HepG2 (cell line): Measurements from ENCODE around the gene MAML1. TPM values are rescaled to one million over a fixed set of nuclear protein-coding genes. Genes with fewer than 3 reads are reported as not detected.
A peak's percentile ranks its signal among the peaks of the same experiment; 100 is the strongest.

Source experiments
- CAMTA2 ChIP-seq: sonication (generic); formaldehyde crosslinking; IDR thresholded peaks from 2 replicates; pipeline ENCODE4 v1.4.0; 2020; ENCODE audit warnings: mild to moderate bottlenecking, missing genetic modification reagents, borderline replicate concordance
- CENPX ChIP-seq: sonication (generic); formaldehyde crosslinking; IDR thresholded peaks from 2 replicates; pipeline ENCODE4 v1.9.0; 2021; ENCODE audit warnings: mild to moderate bottlenecking, missing genetic modification reagents, moderate library complexity
- DNMT1 ChIP-seq: sonication (generic); formaldehyde crosslinking; IDR thresholded peaks from 2 replicates; pipeline ENCODE4 v1.5.1; 2020; ENCODE audit warnings: mild to moderate bottlenecking, missing genetic modification reagents
- HMGA1 ChIP-seq: sonication (generic); formaldehyde crosslinking; conservative IDR thresholded peaks from 2 replicates; pipeline ENCODE4 v1.4.0; 2020; ENCODE audit warnings: missing genetic modification reagents
- HOXD1 ChIP-seq: sonication (generic); formaldehyde crosslinking; IDR thresholded peaks from 2 replicates; pipeline ENCODE4 v1.5.0; 2020; ENCODE audit warnings: missing genetic modification reagents
- MYNN ChIP-seq: sonication (generic); formaldehyde crosslinking; IDR thresholded peaks from 2 replicates; pipeline ENCODE4 v1.4.0; 2020; ENCODE audit warnings: mild to moderate bottlenecking, low read depth, missing genetic modification reagents
- NFYB ChIP-seq: sonication (generic); formaldehyde crosslinking; IDR thresholded peaks from 2 replicates; pipeline ENCODE4 v1.4.0; 2020; ENCODE audit warnings: missing genetic modification reagents
- RARA ChIP-seq: IDR thresholded peaks from 2 replicates; pipeline ENCODE4 v1.6.1; 2016; ENCODE audit warnings: missing genetic modification reagents, missing compliant biosample characterization
- RBFOX2 ChIP-seq: fragments of 200-400 bp; formaldehyde crosslinking; IDR thresholded peaks from 2 replicates; pipeline ENCODE4 v1.6.1; 2017; ENCODE audit warnings: low read depth, mild to moderate bottlenecking, low read length
- SMARCC2 ChIP-seq: fragments of 450-650 bp; IDR thresholded peaks from 2 replicates; pipeline ENCODE4 v1.6.1; 2017; ENCODE audit warnings: antibody characterized with exemption, mild to moderate bottlenecking
- SP5 ChIP-seq: IDR thresholded peaks from 2 replicates; pipeline ENCODE4 v1.6.1; 2016; ENCODE audit warnings: low read depth, borderline replicate concordance
- TBX2 ChIP-seq: sonication (generic); formaldehyde crosslinking; IDR thresholded peaks from 2 replicates; pipeline ENCODE4 v1.5.0; 2020; ENCODE audit warnings: missing genetic modification reagents, mild to moderate bottlenecking, borderline replicate concordance
- TGIF2 ChIP-seq: IDR thresholded peaks from 2 replicates; pipeline ENCODE4 v1.6.1; 2016; ENCODE audit warnings: control low read depth, missing compliant biosample characterization
- ZBTB21 ChIP-seq: sonication (generic); formaldehyde crosslinking; IDR thresholded peaks from 2 replicates; pipeline ENCODE4 v1.4.0; 2020; ENCODE audit warnings: missing genetic modification reagents
- ZFP90 ChIP-seq: sonication (generic); formaldehyde crosslinking; IDR thresholded peaks from 2 replicates; pipeline ENCODE4 v1.8.0; 2022; ENCODE audit warnings: missing genetic modification reagents, mild to moderate bottlenecking, inconsistent platforms, borderline replicate concordance
- ZNF343 ChIP-seq: sonication (generic); formaldehyde crosslinking; IDR thresholded peaks from 2 replicates; pipeline ENCODE4 v1.4.0; 2020; ENCODE audit warnings: mild to moderate bottlenecking, missing genetic modification reagents
- ZNF768 ChIP-seq: sonication (generic); formaldehyde crosslinking; IDR thresholded peaks from 2 replicates; pipeline ENCODE4 v1.4.0; 2020; ENCODE audit warnings: missing genetic modification reagents
- polyA plus RNA-seq, 8 experiments: library from polyadenylated mRNA; depleted of rRNA in 3 of 8; stranded (reverse) in 7 of 8; unstranded in 1 of 8; fragments of >200 nt; fragmentation: Illumina TruSeq in 4 of 8; extraction: Trizol in 4 of 8; gene quantifications; 2 replicates each; pipeline versions ENCODE4 v1.2.1 to v1.2.3, GENCODE V29; 2011 to 2016; ENCODE audit warnings: low read depth in 4 of 8, missing spikeins in 1 of 8, mixed read lengths in 1 of 8; ENCODE audit not compliant: insufficient read depth in 1 of 8
- total RNA-seq, 5 experiments: library from RNA; depleted of rRNA; stranded (reverse); fragments of >200 nt; fragmentation: Illumina TruSeq; extraction: Trizol; gene quantifications; 2 replicates each; pipeline ENCODE4 v1.2.3, GENCODE V29; 2016; ENCODE audit warnings: low read depth in 1 of 5
- TF ChIP-seq, protein P1 (sequence below): sonication (generic); formaldehyde crosslinking; IDR thresholded peaks from 2 replicates; pipeline ENCODE4 v1.8.1; 2022; ENCODE audit warnings: low read depth, mild to moderate bottlenecking, missing genetic modification reagents
- TF ChIP-seq, protein P2 (sequence below): IDR thresholded peaks from 2 replicates; pipeline ENCODE4 v1.6.1; 2016
- TF ChIP-seq, protein P3 (sequence below): sonication (generic); formaldehyde crosslinking; IDR thresholded peaks from 2 replicates; pipeline ENCODE4 v1.5.0; 2020; ENCODE audit warnings: missing genetic modification reagents
- TF ChIP-seq, protein P4 (sequence below), 2 experiments: sonication (generic) in 1 of 2; formaldehyde crosslinking in 1 of 2; IDR thresholded peaks; 2 replicates each; pipeline versions ENCODE4 v1.4.0 to v1.6.1; 2018 to 2020; ENCODE audit warnings: missing genetic modification reagents in 2 of 2, borderline replicate concordance in 1 of 2, low read depth in 1 of 2, mild to moderate bottlenecking in 1 of 2, missing biosample characterization in 1 of 2

The MAML1 gene
- total and polyA plus RNA-seq, 2 of the 13 experiments (the other 11 are each of a cell fraction or from before 2014, with no cell fraction given) = 10.0 to 10.8 TPM

DNA sequence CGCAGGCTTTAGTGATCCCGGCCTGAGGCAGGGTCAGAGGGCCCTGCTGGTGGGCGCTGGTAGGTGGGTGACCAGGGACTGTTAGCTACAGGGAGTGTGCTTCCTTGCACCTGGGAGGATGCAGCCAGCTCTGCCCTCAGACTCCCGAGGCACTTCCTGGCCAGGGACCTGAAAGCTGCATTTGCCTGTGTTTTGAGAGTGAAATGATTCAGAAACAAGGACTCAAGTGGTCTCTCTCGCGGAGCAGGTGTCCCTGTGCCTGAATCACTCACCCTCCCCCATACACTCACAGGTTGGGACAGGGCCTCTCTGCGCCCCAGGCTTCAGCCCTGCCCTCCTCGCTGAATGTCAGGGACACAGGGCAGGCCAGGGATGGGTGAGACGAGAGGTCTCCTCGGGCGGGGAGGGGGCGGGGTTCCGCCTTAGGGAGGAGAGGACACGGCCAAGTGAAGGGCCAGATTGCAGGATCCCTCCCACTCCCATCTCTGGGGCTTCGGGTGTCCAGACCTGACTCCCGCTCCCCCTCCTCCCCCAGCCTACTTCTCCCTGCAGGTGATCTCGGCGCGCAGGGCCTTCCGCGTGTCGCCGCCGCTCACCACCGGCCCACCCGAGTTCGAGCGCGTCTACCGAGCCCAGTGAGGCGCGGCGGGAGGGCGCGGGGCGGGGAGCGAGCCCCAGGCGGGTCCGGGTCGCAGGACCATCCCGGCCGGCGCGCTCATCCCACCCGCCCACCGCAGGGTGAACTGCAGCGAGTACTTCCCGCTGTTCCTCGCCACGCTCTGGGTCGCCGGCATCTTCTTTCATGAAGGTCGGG, 62.6 kb downstream of the MAML1 start (continued):
- TF ChIP-seq NFYB (no peak), TGIF2 (CRISPR knock-in tag) (no peak), ZFP90 (CRISPR knock-in tag) (0 out of 2 replicates have a peak, but pooled peaks have one; percentile 33), HMGA1 (no peak), RARA (no peak), CAMTA2 (peak; percentile 26; the same call in 1 of the 2 replicates), TBX2 (no peak), ZNF768 (CRISPR knock-in tag) (no peak), SMARCC2 (no peak), ZNF343 (CRISPR knock-in tag) (no peak), HOXD1 (no peak), CENPX (CRISPR knock-in tag) (no peak), RBFOX2 (no peak), DNMT1 (no peak), ZBTB21 (no peak), MYNN (CRISPR knock-in tag) (no peak), SP5 (no peak)
- TF ChIP-seq, protein P1, sequence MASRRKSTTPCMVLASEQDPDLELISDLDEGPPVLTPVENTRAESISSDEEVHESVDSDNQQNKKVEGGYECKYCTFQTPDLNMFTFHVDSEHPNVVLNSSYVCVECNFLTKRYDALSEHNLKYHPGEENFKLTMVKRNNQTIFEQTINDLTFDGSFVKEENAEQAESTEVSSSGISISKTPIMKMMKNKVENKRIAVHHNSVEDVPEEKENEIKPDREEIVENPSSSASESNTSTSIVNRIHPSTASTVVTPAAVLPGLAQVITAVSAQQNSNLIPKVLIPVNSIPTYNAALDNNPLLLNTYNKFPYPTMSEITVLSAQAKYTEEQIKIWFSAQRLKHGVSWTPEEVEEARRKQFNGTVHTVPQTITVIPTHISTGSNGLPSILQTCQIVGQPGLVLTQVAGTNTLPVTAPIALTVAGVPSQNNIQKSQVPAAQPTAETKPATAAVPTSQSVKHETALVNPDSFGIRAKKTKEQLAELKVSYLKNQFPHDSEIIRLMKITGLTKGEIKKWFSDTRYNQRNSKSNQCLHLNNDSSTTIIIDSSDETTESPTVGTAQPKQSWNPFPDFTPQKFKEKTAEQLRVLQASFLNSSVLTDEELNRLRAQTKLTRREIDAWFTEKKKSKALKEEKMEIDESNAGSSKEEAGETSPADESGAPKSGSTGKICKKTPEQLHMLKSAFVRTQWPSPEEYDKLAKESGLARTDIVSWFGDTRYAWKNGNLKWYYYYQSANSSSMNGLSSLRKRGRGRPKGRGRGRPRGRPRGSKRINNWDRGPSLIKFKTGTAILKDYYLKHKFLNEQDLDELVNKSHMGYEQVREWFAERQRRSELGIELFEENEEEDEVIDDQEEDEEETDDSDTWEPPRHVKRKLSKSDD = 0 out of 2 replicates have a peak, but pooled peaks have one; percentile 46
- TF ChIP-seq, protein P2, sequence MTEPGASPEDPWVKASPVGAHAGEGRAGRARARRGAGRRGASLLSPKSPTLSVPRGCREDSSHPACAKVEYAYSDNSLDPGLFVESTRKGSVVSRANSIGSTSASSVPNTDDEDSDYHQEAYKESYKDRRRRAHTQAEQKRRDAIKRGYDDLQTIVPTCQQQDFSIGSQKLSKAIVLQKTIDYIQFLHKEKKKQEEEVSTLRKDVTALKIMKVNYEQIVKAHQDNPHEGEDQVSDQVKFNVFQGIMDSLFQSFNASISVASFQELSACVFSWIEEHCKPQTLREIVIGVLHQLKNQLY (CRISPR knock-in tag) = no peak
- TF ChIP-seq, protein P3, sequence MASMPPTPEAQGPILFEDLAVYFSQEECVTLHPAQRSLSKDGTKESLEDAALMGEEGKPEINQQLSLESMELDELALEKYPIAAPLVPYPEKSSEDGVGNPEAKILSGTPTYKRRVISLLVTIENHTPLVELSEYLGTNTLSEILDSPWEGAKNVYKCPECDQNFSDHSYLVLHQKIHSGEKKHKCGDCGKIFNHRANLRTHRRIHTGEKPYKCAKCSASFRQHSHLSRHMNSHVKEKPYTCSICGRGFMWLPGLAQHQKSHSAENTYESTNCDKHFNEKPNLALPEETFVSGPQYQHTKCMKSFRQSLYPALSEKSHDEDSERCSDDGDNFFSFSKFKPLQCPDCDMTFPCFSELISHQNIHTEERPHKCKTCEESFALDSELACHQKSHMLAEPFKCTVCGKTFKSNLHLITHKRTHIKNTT (CRISPR knock-in tag) = no peak
- TF ChIP-seq, protein P4, sequence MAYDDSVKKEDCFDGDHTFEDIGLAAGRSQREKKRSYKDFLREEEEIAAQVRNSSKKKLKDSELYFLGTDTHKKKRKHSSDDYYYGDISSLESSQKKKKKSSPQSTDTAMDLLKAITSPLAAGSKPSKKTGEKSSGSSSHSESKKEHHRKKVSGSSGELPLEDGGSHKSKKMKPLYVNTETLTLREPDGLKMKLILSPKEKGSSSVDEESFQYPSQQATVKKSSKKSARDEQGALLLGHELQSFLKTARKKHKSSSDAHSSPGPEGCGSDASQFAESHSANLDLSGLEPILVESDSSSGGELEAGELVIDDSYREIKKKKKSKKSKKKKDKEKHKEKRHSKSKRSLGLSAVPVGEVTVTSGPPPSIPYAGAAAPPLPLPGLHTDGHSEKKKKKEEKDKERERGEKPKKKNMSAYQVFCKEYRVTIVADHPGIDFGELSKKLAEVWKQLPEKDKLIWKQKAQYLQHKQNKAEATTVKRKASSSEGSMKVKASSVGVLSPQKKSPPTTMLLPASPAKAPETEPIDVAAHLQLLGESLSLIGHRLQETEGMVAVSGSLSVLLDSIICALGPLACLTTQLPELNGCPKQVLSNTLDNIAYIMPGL (CRISPR knock-in tag; IDR thresholded peaks at IDR 0.05; ENCODE audit: borderline replicate concordance in 1 of 2, low read depth in 1 of 2) = no peak; a peak in 1 of 4 replicates
